Measurements from ENCODE around the gene PIGH.

GRCh38 chr14:67645414-67645813, 45.3 kb upstream of the PIGH start:
- TF ChIP-seq JUN (CRISPR knock-in tag; IDR thresholded peaks at IDR 0.05): no peak
- no peak for TF ChIP-seq E2F1 (CRISPR knock-in tag; IDR thresholded peaks at IDR 0.05)
- TF ChIP-seq CTCF (IDR thresholded peaks at IDR 0.05): no peak
- TF ChIP-seq NR3C1 (CRISPR knock-in tag; conservative IDR thresholded peaks at IDR 0.05; ENCODE audit: low read depth): no peak
- no peak for TF ChIP-seq SP1 (CRISPR knock-in tag; conservative IDR thresholded peaks at IDR 0.05)
- no peak for TF ChIP-seq ZMAT4 (CRISPR knock-in tag; IDR thresholded peaks at IDR 0.05)
- no peak for TF ChIP-seq NR2C2 (CRISPR knock-in tag; IDR thresholded peaks at IDR 0.05)
- TF ChIP-seq USF2 (CRISPR knock-in tag; IDR thresholded peaks at IDR 0.05): no peak

Measured in WTC11 (cell line).